Stimulated activated CD8-positive, alpha-beta memory T cell treated with anti-CD3 and anti-CD28 coated beads, Interleukin-4, amount 100 ng/mL, for 4 hours (primary cell): Measurements from ENCODE around the gene MYL9.
"Not testable (repeated sequence)": the region's sequence is repeated elsewhere in the genome, so short reads cannot be mapped to it uniquely, and the experiment has no call there.

ENCODE experiments used
- DNase-seq, 2 donors: peaks; one replicate each; pipeline ENCODE4 v3.0.0-alpha.2; 2020; ENCODE audit warnings: low read depth in 2 of 2, low spot score in 1 of 2

MYL9 gene

DNA sequence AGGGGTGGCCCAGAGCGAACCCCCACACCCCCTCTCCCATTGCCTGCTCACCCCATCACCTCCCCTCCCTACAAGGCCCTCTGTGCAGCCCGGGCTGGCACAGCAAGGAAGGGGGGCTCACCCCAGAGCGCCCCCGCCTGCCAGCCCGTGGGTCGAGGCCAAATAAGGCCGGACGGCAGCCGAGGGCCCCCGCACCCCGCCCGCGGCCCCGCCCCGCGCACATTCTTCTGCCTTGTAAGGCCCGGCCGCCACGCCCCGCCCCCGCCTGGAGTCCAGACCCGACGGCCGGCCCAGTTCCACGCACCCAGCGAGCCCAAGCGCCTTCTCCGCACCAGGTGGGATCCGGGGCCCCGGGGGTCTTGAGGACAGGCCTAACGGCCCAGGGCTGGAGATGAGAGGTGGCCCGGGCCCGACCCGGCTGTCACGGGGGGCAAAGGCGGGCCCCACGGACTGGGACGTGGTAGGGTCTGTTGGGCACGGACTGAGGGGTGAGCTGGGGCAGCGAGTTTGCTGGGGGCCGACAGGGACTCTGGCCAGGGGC is at the start of gene MYL9:
Gene MYL9, plus strand, starts transcription at position 293 of the 541 bp plus-strand sequence. CDS start 3,366 bp downstream, outside the sequence.
- no peak for DNase-seq

GRCh38 chr20:36491901-36492617 is 49.3 kb upstream of the MYL9 start:
- peak; percentile 19 to 21 for DNase-seq

- DNase-seq: no peak
Observed at GRCh38 chr20:36493051-36493800, 48.1 kb upstream of the MYL9 start.

- DNase-seq: no peak
Observed at GRCh38 chr20:36493801-36494114, 47.6 kb upstream of the MYL9 start.

GRCh38 chr20:36496707-36497669 is 44.3 kb upstream of the MYL9 start:
- DNase-seq: no peak

DNA sequence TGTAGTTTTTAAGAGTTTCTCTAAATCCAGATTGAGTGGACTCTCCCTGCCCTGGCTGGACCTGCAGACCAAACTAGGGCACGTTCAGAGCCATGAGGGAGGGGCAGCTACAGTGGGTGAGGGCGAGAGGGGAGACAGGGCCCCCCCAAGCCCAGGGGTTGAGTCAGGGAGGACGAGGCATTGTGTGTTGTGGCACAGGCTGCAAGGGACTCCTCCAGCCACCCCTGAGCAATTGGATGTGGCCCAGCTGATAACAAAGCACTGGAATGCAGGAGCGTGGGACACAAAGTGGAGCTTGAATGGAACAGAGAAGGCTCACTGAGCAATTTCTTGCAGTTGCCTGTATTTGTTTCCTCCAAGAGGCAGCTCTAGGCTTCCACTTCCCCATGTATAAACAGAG is 43.5 kb upstream of the MYL9 start:
- DNase-seq: no peak

- DNase-seq: no peak
Observed at GRCh38 chr20:36498386-36499179, 42.7 kb upstream of the MYL9 start.

GRCh38 chr20:36499211-36499610 is 42.1 kb upstream of the MYL9 start:
- no peak for DNase-seq

DNA sequence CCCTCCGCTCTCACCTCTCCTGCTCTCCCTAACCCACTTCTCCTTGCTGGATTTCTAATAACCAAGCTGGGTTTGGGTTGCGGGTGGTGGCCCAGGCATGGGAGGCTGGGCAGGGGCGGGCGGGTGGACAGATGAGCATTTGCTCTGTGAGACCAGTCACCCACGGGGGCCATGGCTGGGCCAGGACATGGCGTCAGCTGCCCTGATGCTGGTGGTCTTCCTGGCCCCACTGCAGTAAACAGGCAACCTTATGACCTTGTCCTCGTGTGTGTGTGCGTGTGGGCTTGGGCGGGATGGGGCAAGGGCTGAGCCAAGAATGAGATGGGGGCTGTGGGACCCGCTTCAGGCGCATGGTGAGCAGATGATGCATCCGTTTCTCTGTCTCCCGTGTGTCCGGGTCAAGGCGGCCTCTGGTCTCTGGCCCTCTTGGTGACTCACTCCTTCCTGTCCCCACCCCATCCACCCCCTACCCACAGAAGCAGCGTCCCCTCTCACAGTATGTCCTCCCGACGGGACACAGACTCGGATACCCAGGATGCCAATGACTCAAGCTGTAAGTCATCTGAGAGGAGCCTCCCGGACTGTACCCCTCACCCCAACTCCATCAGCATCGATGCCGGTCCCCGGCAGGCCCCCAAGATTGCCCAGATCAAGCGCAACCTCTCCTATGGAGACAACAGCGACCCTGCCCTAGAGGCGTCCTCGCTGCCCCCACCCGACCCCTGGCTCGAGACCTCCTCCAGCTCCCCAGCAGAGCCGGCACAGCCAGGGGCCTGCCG is 41.4 kb upstream of the MYL9 start:
- no peak for DNase-seq

DNA sequence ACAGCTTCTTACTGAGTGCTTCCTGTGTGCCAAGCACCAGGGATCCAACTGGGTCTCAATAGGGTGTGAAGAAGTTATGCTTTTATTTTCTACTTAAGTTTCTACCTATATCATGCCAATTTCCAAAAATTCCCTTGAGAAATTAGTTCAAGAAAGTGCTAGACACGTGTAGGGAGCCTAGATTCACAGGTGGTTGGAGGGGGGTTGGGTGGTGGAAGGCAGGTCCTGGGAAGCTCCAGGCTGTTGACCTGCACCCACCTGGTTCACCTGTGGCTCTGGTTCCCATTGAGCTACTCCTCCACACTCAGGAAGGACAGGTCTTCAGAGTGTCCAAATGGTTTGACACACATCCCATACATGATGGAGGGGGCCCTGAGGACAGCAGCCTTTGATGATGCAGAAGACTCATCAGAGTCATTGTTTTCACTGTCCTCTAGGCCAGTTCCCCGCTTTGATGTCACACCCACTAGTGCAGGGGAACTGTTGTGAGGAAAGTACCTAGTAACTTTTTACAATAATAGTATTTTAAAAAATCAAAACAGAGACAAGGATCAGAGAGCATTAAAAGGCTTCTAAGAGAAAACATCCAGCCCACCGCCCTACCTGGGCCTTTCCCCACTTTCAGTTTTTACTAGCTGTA is 39.8 kb upstream of the MYL9 start:
- DNase-seq: no peak

GRCh38 chr20:36504295-36504694 is 37.0 kb upstream of the MYL9 start:
- DNase-seq: no peak

DNA sequence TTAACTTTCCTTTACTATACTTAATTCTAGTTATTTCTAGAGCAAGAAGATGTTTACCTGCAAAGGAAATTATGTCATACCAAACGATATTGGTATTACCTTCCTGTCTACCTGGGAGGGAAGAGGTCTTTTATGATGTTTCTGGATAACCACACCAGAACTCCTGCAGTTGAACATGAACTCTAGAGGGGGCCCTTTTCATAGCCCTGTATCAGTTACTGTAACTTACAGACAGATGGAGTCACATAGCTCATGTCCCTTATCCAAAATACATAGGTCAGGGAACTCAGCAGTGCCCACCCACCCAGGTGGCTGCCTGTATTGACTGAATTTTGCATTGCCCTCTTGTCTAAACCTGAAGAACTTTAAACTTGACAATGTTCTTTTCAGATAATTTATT is 35.1 kb upstream of the MYL9 start:
- DNase-seq: no peak

DNA sequence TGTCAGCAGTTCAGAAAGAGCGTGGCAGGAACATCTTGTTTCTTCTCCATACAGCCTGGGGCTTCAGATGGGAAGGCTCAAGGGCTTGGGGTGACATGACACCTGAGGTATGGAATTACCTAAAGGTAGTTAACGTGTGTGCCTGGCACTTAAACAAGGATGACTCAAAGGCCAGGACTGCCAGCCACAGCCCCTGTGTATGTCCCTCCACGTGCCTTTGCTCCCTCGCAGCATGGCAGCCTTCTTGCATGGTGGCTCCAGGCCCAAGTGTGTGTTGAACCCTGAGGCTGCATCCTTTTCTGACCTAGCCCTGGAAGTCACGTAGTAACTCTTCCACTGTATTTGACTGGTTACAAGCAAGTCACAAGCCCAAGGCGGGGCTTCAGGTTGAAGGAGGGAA is 33.6 kb upstream of the MYL9 start:
- no peak for DNase-seq

DNA sequence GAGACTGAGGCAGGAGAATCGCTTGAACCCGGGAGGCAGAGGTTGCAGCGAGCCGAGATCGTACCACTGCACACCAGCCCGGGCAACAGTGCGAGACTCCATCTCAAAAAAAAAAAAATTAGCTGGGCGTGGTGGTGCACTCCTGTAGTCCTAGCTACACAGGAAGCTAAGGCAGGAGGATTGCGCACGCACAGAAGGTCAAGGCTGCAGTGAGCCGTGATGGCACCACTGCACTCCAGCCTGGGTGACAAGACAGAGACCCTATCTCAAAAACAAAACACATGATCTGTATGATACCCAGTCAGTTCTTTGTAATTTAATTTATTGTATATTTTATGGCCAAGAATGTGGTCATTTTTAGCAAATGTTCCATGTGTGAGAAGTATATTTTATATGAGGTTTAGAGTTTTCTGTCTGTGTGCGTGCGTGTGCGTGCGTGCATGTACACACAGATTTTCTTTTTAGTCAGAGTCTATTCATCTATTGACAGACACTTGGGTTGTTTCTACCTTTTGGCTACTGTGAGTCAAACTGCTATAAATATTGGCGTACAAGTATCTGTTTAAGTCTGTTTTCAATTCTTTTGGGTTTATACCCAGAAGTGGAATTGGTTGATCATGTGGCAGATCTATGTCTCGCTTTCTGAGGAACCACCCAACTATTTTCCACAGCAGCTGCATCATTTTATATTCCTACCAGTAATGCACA is 22.2 kb upstream of the MYL9 start:
- DNase-seq: no peak

DNA sequence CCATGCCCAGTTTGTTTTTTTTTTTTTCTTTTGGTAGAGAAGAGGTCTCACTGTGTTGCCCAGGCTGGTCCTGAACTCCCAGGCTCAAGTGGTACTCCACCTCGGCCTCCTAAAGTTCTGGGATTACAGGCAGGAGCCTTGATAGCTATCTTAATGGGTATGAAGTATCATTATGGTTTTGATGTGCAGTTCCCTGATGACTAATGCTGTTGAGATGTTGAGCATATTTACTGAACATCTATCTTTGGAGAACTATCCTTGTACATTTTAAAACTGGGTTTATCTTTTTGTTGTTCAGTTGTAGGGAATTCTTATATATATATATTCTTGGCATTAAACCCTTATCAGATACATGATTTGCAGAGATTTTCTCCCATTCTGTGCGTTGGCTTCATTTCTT is 21.4 kb upstream of the MYL9 start:
- no peak for DNase-seq

- no peak for DNase-seq
Observed at GRCh38 chr20:36521526-36521925, 19.8 kb upstream of the MYL9 start.

- DNase-seq: not testable (repeated sequence)
Observed at GRCh38 chr20:36522412-36522811, 18.9 kb upstream of the MYL9 start.

DNA sequence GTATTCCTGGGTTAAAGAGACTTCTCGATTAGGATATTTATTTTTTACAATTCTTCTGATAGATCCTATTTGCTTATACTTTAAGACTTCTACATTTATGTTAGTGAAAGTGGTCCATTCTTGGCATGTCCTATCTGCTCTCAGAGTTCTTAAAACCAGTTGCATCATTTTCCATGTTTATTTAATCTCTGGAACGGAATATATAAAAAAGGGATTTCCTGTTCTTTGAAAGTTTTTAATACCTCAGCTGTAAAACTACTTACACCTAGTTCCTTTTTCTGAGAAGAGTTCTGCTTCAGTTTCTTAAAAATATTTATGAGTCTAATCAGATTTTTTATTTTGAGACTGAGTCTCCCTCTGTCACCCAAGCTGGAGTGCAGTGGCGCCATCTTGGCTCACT is 18.0 kb upstream of the MYL9 start:
- DNase-seq: no peak
